ENCODE measurements around the gene CHSY3.
"Not testable (repeated sequence)": the region's sequence is repeated elsewhere in the genome, so short reads cannot be mapped to it uniquely, and the experiment has no call there.

Gene CHSY3

DNA sequence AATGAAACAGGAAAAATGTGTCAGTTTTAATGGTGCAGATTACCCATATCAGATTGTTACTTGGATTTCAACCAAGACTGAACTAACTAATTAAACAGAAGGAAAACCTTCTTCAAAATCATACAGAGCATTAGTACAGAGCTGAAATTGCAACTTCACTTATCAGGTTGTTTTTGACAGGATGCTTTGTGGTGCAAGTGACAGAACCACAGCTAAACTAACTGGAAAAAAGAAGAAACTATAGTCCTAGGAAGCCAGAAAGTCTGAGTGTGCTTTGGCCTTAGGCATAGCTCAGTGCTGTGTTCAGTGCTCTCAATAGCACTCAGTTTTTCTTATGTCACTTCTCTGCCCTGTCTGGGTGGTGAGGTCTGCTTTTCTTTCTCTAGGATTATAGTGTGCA lies 267.4 kb downstream of the CHSY3 start:
- no peak for DNase-seq

DNA sequence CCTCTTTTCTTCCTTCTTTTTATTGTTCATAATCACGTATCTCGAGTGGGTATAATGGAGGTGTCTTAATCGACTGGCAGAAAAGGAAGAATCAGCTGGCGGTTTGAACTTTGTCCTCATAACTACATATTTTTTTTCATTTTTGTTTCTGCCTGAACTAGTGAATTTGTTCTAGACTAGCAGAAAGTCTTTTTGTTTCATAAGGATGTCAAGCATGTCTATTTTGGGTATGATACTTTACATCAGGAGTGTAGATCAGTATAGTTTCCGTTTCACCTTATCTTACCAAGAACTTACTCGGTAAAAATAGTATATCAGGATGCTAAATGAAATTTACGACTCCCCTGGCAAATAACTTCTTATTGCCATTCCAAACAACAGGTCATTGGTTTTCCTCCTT lies 278.9 kb downstream of the CHSY3 start:
- no peak for DNase-seq

- DNase-seq, result no peak
Observed at GRCh38 chr5:130189961-130190360, 285.7 kb downstream of the CHSY3 start.

DNA sequence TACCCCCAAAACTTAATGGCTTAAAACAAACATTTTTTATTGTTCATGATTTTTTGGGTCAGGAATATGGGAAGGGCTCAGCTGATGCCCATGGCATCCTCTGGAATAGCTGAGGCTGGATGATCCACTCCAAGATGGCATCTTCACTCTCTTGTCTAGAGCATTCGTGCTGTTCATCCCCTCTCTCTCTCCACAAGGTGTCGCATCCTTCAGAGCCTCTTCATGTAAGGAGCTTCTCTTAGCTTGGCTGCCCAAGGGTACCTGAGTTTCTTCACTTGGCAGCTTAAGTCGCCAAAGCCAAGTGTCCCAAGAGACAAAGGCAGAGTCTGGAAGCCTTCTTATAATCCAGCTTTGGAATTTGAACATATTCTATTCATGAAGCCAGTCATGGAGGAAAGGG lies 294.7 kb downstream of the CHSY3 start:
- DNase-seq, result no peak

GRCh38 chr5:130206686-130207085 lies 302.4 kb downstream of the CHSY3 start:
- DNase-seq, result no peak

DNA sequence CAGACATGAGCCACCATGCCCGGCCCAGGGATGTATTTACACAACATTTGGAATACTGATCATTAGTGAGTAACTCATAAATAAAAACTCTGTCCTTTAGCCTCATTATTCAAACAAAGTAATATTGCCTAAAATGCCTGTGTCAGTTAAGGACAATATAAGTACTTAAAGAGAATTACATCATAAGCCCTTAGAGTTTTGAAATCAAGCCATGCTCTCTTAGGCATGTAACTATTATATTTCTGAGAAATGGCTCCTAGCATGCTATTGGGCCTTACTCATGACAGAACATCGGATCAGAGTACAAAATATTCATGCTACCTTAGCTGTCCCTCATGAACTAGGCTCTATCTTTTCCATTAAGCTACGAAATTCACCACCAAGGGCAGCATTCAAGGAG lies 309.3 kb downstream of the CHSY3 start:
- DNase-seq, result no peak

DNA sequence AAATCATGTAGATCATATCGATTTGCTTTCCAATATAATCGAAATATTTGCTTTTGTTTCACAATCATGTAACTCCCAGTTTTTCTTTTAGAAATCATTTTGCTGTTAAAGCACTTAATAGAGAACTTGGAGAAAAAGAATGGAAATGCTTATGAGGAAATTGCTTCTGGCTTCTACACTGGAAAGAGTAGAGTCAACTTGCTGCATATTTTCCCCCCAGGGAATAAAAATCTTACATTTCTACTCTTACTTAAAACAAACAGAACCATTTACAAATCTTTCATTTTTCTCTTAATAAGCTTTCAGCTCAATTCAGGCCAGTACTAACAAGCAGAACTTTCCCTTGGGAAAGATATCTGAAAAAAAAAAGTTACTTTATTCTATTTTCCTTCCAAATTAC lies 312.0 kb downstream of the CHSY3 start:
- no peak for DNase-seq

- no peak for DNase-seq
Observed at GRCh38 chr5:130222573-130222972, 318.3 kb downstream of the CHSY3 start.

DNA sequence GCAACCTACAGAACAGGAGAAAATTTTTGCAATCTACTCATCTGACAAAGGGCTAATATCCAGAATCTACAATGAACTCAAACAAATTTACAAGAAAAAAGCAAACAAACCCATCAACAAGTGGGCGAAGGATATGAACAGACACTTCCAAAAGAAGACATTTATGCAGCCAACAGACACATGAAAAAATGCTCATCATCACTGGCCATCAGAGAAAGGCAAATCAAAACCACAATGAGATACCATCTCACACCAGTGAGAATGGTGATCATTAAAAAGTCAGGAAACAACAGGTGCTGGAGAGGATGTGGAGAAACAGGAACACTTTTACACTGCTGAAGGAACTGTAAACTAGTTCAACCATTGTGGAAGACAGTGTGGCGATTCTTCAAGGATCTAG lies 322.3 kb downstream of the CHSY3 start:
- not testable (repeated sequence) for DNase-seq

- DNase-seq, result no peak
Observed at GRCh38 chr5:130227699-130228098, 323.4 kb downstream of the CHSY3 start.

DNA sequence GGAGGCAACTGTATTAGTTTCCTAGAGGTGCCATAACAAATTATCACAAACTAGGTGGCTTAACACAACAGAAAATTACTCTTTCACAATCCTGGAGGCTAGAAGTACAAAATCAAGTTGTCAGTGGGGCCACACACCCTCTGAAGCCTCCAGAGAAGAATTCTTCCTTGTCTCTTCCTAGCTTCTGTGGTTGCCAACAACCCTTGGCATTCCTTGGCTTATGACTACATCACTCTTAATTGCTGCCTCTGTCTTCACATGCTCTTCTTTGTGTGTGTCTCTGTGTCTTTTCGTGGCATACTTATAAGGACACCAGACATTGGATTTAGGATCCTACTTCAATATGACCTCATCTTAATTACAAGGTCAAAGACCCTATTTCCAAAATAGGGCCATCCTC lies 327.5 kb downstream of the CHSY3 start:
- DNase-seq, result no peak

DNA sequence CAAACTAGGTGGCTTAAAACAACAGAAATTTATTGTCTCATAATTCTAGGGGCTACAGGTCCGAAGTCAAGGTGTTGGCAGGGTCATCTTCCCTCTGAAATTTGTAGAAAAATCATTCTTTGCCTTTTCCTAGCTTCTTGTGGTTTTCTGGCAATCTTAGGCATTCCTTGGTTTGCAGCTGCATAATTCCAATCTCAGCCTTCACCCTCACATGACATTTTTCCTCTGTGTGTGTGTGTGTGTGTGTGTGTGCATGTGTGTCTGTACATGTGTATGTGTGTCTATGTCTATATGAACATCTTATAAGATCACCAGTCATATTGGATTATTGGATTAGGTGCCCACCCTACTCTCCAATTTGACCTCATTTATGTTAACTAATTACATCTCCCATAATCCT lies 330.6 kb downstream of the CHSY3 start:
- no peak for DNase-seq
